Fibroblast of lung (primary cell): Measurements from ENCODE around the gene IRF4.

Source experiments
- CTCF ChIP-seq, 2 donors: IDR thresholded peaks in 1 of 2; conservative IDR thresholded peaks in 1 of 2; 1 replicate in 1 of 2; 2 replicates in 1 of 2; pipeline ENCODE4 v1.5.1; 2011 to 2012; ENCODE audit warnings: low read length in 2 of 2, control low read depth in 1 of 2, inconsistent platforms in 1 of 2, low read depth in 1 of 2, mild to moderate bottlenecking in 1 of 2
- EZH2 ChIP-seq: IDR thresholded peaks from 2 replicates; pipeline ENCODE4 v1.5.1; 2012; ENCODE audit warnings: low read length, control low read depth, mild to moderate bottlenecking; ENCODE audit errors: missing control alignments

GRCh38 chr6:369559-370431 lies 21.8 kb upstream of the IRF4 start:
- TF ChIP-seq CTCF (conservative IDR thresholded peaks at IDR 0.05 in 1 of 2, IDR thresholded peaks at IDR 0.05 in 1 of 2; ENCODE audit: low read depth in 1 of 2, low read length in 2 of 2), result no peak
- no peak for TF ChIP-seq EZH2
